ENCODE data around the gene CCDC117. TPM values are rescaled to one million over a fixed set of nuclear protein-coding genes. Genes with fewer than 3 reads are reported as not detected.

The CCDC117 gene
- total RNA-seq, 4 donors from 2014 or later: 19.9 to 27.4 (median 20.1) TPM

DNA sequence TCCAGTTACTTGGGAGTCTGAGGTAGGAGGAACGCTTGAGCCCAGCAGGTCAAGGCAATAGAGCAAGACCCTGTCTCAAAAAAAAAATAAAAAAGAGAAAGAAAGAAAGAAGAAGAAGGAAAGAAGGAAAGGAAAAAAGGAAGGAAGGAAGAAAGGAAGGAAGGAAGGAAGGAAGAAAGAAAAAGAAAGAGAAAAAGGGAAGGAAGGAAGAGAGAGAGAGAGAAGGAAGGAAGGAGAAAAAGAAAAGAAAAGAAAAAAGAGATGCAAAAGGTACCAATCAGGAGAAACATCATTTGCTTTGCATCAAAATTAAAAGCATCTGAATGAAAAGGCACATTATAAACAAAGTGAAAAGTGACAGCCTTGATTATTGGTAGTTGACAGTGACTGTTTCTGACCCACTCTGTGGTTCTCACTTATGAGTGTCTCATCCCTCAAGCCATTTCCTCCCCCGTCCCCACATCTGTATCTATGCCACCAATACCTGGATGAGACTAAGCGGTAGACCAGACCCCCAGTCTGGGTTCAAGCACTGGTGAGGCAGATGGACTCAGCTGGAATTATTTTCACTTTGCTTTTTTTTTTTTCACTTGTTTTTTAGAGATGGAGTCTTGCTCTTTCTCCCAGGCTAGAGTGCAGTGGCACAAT lies 60.9 kb downstream of the CCDC117 start:
- WGBS: 93% methylated on average over 3 of the region's 3 CpGs
- no peak for DNase-seq (ENCODE audit: extremely low spot score)
- Histone ChIP-seq H3K36me3 (no peaks in the 10 kb centered on the region), H3K27me3 (no peaks in the 10 kb centered on the region), H3K9me3 (no peaks in the 10 kb centered on the region), H3K4me3 (no peak overlapping the region), H3K27ac (replicated peaks in 1 of 4) (no peak overlapping the region), H3K4me1 (peaks cover 9 to 16% (median 13%) of the 10 kb centered on the region in 4 donors)
- no peak for TF ChIP-seq POLR2AphosphoS5 (IDR thresholded peaks at IDR 0.05)
- no peak for TF ChIP-seq EP300 (IDR thresholded peaks at IDR 0.05)
- TF ChIP-seq, protein P1, sequence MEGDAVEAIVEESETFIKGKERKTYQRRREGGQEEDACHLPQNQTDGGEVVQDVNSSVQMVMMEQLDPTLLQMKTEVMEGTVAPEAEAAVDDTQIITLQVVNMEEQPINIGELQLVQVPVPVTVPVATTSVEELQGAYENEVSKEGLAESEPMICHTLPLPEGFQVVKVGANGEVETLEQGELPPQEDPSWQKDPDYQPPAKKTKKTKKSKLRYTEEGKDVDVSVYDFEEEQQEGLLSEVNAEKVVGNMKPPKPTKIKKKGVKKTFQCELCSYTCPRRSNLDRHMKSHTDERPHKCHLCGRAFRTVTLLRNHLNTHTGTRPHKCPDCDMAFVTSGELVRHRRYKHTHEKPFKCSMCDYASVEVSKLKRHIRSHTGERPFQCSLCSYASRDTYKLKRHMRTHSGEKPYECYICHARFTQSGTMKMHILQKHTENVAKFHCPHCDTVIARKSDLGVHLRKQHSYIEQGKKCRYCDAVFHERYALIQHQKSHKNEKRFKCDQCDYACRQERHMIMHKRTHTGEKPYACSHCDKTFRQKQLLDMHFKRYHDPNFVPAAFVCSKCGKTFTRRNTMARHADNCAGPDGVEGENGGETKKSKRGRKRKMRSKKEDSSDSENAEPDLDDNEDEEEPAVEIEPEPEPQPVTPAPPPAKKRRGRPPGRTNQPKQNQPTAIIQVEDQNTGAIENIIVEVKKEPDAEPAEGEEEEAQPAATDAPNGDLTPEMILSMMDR (IDR thresholded peaks at IDR 0.05): no peak
- no peak for TF ChIP-seq POLR2A (IDR thresholded peaks at IDR 0.05; ENCODE audit: low read depth)
- intact Hi-C loops (cut with DNase I): no loop called here

DNA sequence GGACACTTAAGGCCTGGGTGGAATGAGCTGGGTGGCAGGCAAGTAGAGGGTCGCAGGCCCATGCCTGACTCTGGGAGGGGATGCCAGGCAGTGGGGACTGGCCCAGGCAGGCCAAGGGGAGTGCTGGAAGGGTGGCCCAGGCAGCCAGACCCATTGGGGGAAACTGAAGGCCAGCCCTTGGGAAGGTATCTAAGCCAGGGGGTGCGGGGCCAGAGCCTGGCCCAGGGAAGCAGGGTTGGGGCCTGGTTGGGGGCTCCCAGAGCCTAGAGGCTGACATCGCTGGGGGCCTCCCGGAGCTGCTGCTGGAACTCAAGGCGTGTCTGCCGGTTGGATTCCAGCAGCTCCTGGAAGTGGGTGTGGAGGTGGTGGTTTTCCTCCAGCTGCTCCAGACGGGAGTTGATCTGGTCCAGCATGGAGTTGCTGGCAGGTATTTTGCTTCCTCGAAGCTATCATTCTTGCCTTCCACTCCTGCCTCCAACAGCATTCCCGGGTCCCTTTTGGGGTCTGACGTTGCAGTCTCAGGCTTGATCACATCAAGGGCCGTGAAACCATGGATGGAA lies 63.2 kb downstream of the CCDC117 start:
- H3K4me3 ChIP-seq: no peak overlapping the region
- intact Hi-C loops (cut with DNase I): no loop called here
- H3K27me3 ChIP-seq: no peaks in the 10 kb centered on the region
- no peaks in the 10 kb centered on the region for H3K4me1 ChIP-seq
- whole genome bisulfite sequencing: 88% methylated on average over 11 of the region's 11 CpGs
- no peak for DNase-seq (ENCODE audit: extremely low spot score)
- no peak overlapping the region for H3K27ac ChIP-seq (replicated peaks in 1 of 4)
- no peaks in the 10 kb centered on the region for H3K36me3 ChIP-seq
- H3K9me3 ChIP-seq: no peaks in the 10 kb centered on the region
- TF ChIP-seq POLR2A (IDR thresholded peaks at IDR 0.05; ENCODE audit: low read depth) (no peak), EP300 (IDR thresholded peaks at IDR 0.05) (no peak), POLR2AphosphoS5 (IDR thresholded peaks at IDR 0.05) (no peak)
- TF ChIP-seq, protein P1 (IDR thresholded peaks at IDR 0.05): no peak

DNA sequence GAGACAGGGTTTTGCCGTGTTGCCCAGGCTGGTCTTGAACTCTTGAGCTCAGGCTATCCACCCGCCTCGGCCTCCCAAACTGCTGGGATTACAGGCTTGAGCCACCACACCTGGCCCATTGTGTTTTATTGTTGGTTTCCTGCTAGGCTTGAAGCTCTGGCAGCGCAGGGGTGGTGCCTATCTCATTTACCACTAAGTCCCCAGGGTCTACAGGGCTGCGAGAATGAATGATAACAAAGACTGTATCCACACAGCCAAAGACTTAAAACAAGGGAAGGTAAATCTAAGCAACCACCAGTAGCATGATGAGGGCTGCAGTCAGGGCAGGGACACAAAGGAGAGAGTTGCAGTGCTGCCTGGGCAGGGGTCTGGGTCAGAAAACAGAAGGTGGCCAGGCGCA lies 65.1 kb downstream of the CCDC117 start:
- Histone ChIP-seq H3K36me3 (no peaks in the 10 kb centered on the region), H3K27ac (replicated peaks in 1 of 4) (no peak overlapping the region), H3K4me1 (no peaks in the 10 kb centered on the region), H3K9me3 (no peaks in the 10 kb centered on the region), H3K27me3 (no peaks in the 10 kb centered on the region), H3K4me3 (no peak overlapping the region)
- intact Hi-C loops (cut with DNase I): no loop called here
- 90% methylated on average over 6 of the region's 6 CpGs for WGBS
- TF ChIP-seq POLR2A (IDR thresholded peaks at IDR 0.05; ENCODE audit: low read depth) (no peak), EP300 (IDR thresholded peaks at IDR 0.05) (no peak), POLR2AphosphoS5 (IDR thresholded peaks at IDR 0.05) (no peak)
- TF ChIP-seq, protein P1 (IDR thresholded peaks at IDR 0.05): no peak
- DNase-seq (ENCODE audit: extremely low spot score): no peak

Small RNA genes within 50 kb of the gene (small RNA-seq; reads per million reads assigned to genes)
- gene Z93930.1: 0 reads per million in 3 donors

Other genes starting within 250 kb of the CCDC117 start
- gene TTC28, start 92.9 kb upstream of the CCDC117 start, total RNA-seq: 10 to 100 TPM; 35.6 to 42.6 (median 36.9) TPM
- 1 to 10 TPM; 2.9 to 5.1 (median 4.8) TPM for gene CHEK2, start 30.9 kb upstream of the CCDC117 start, total RNA-seq
- gene HSCB, start 30.7 kb upstream of the CCDC117 start, total RNA-seq: 10 to 100 TPM; 13.7 to 30.0 (median 15.7) TPM
- gene XBP1, start 27.9 kb downstream of the CCDC117 start, total RNA-seq: 100 to 1,000 TPM in 1 of 4 donors, 10 to 100 TPM in 3; 59.8 to 176 (median 70.2) TPM
- 10 to 100 TPM; 12.9 to 29.7 (median 21.9) TPM for gene ZNRF3, start 110.9 kb downstream of the CCDC117 start, total RNA-seq